Neural progenitor cell (in vitro differentiated cells): ENCODE measurements around the gene MEGF6. TPM values are rescaled to one million over a fixed set of nuclear protein-coding genes. Genes with fewer than 3 reads are reported as not detected.

Experiments
- DNase-seq: peaks from one replicate; pipeline ENCODE4 v3.0.0-alpha.2; 2016; ENCODE audit warnings: low spot score
- H2AFZ ChIP-seq: fragments of 200-600 bp; sonication (generic); replicated peaks from 2 replicates; pipeline ENCODE4 v1.6.1; 2016; ENCODE audit warnings: antibody characterized with exemption
- H3F3A ChIP-seq: fragments of 200-600 bp; sonication (generic); 2 replicates; pipeline ENCODE4 v1.6.1; 2016; ENCODE audit warnings: antibody characterized with exemption, low read depth
- H3K27ac ChIP-seq: fragments of 200-600 bp; sonication (generic); 2 replicates; pipeline ENCODE4 v1.5.1; 2016; ENCODE audit warnings: mild to moderate bottlenecking
- H3K27me3 ChIP-seq: fragments of 200-600 bp; sonication (generic); 2 replicates; pipeline ENCODE4 v1.6.1; 2016; ENCODE audit warnings: mild to moderate bottlenecking, moderate library complexity
- H3K36me3 ChIP-seq: fragments of 200-600 bp; sonication (generic); 2 replicates; pipeline ENCODE4 v1.5.1; 2016
- H3K4me1 ChIP-seq: fragments of 200-600 bp; sonication (generic); 2 replicates; pipeline ENCODE4 v1.6.1; 2016; ENCODE audit warnings: mixed run types
- H3K4me2 ChIP-seq: fragments of 200-600 bp; sonication (generic); 2 replicates; pipeline ENCODE4 v1.6.1; 2016
- H3K4me3 ChIP-seq: fragments of 200-600 bp; sonication (generic); 2 replicates; pipeline ENCODE4 v1.5.1; 2016
- H3K79me2 ChIP-seq: fragments of 200-600 bp; sonication (generic); 2 replicates; pipeline ENCODE4 v1.6.1; 2016; ENCODE audit warnings: low read depth
- H3K9ac ChIP-seq: fragments of 200-600 bp; sonication (generic); 2 replicates; pipeline ENCODE4 v1.6.1; 2016
- H3K9me3 ChIP-seq: fragments of 200-600 bp; sonication (generic); 2 replicates; pipeline ENCODE4 v1.5.1; 2016; ENCODE audit warnings: low read depth
- H4K20me1 ChIP-seq: fragments of 200-600 bp; sonication (generic); 2 replicates; pipeline ENCODE4 v1.6.1; 2016; ENCODE audit warnings: low read depth
- H3K27ac Mint-ChIP-seq: 3 replicates; pipeline ENCODE4 v1.8.0; 2021; ENCODE audit warnings: mixed read lengths
- H3K27me3 Mint-ChIP-seq: 2 replicates; pipeline ENCODE4 v1.8.0; 2022; ENCODE audit warnings: low read depth, mild to moderate bottlenecking, inconsistent platforms, moderate library complexity, mixed read lengths; ENCODE audit not compliant: insufficient read depth
- H3K36me3 Mint-ChIP-seq: 3 replicates; pipeline ENCODE4 v1.8.0; 2021; ENCODE audit warnings: mixed read lengths
- H3K4me1 Mint-ChIP-seq: 3 replicates; pipeline ENCODE4 v1.8.0; 2021; ENCODE audit warnings: mixed read lengths
- H3K4me3 Mint-ChIP-seq: 3 replicates; pipeline ENCODE4 v1.8.0; 2021; ENCODE audit warnings: mild to moderate bottlenecking, moderate library complexity, mixed read lengths
- H3K9me3 Mint-ChIP-seq: 3 replicates; pipeline ENCODE4 v1.8.0; 2020; ENCODE audit warnings: mixed read lengths
- EZH2 ChIP-seq: fragments of 200-600 bp; sonication (generic); IDR thresholded peaks from 2 replicates; pipeline ENCODE4 v1.6.1; 2017; ENCODE audit warnings: antibody characterized with exemption, mild to moderate bottlenecking, moderate library complexity
- EZH2phosphoT487 ChIP-seq: fragments of 200-600 bp; sonication (generic); IDR thresholded peaks from 2 replicates; pipeline ENCODE4 v1.6.1; 2017; ENCODE audit warnings: antibody characterized with exemption
- total RNA-seq: library from RNA; depleted of rRNA; stranded (reverse); fragments of >200 nt; gene quantifications from 2 replicates; pipeline ENCODE4 v1.2.3, GENCODE V29; 2015; ENCODE audit warnings: low replicate concordance
- TF ChIP-seq, protein P1 (sequence below): fragments of 200-600 bp; sonication (generic); IDR thresholded peaks from 2 replicates; pipeline ENCODE4 v1.5.1; 2017; ENCODE audit warnings: antibody characterized with exemption, mild to moderate bottlenecking

MEGF6 gene
- total RNA-seq, 1 donor from 2014 or later, result 1.7 TPM

GRCh38 chr1:3470650-3471355, 140.5 kb downstream of the MEGF6 start:
- peak overlapping the region; percentile 76 for H3K4me3 Mint-ChIP-seq
- Histone ChIP-seq H3K9me3 (no peaks in the 10 kb centered on the region), H3F3A (peaks cover 14% of the 10 kb centered on the region), H2AFZ (no peak overlapping the region), H3K4me3 (no peak overlapping the region), H3K9ac (no peak overlapping the region), H4K20me1 (no peaks in the 10 kb centered on the region), H3K4me2 (peak overlapping the region; percentile 72), H3K36me3 (no peaks in the 10 kb centered on the region), H3K4me1 (peaks cover 14% of the 10 kb centered on the region), H3K27ac (no peak overlapping the region), H3K79me2 (no peaks in the 10 kb centered on the region), H3K27me3 (no peaks in the 10 kb centered on the region)
- H3K9me3 Mint-ChIP-seq, result peaks cover 4% of the 10 kb centered on the region
- H3K4me1 Mint-ChIP-seq, result peaks cover 36% of the 10 kb centered on the region
- peaks cover 4% of the 10 kb centered on the region for H3K36me3 Mint-ChIP-seq
- DNase-seq, result no peak
- H3K27me3 Mint-ChIP-seq, result peaks cover 16% of the 10 kb centered on the region
- H3K27ac Mint-ChIP-seq, result peak overlapping the region; percentile 64
- TF ChIP-seq, protein P1, sequence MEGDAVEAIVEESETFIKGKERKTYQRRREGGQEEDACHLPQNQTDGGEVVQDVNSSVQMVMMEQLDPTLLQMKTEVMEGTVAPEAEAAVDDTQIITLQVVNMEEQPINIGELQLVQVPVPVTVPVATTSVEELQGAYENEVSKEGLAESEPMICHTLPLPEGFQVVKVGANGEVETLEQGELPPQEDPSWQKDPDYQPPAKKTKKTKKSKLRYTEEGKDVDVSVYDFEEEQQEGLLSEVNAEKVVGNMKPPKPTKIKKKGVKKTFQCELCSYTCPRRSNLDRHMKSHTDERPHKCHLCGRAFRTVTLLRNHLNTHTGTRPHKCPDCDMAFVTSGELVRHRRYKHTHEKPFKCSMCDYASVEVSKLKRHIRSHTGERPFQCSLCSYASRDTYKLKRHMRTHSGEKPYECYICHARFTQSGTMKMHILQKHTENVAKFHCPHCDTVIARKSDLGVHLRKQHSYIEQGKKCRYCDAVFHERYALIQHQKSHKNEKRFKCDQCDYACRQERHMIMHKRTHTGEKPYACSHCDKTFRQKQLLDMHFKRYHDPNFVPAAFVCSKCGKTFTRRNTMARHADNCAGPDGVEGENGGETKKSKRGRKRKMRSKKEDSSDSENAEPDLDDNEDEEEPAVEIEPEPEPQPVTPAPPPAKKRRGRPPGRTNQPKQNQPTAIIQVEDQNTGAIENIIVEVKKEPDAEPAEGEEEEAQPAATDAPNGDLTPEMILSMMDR, result no peak

DNA sequence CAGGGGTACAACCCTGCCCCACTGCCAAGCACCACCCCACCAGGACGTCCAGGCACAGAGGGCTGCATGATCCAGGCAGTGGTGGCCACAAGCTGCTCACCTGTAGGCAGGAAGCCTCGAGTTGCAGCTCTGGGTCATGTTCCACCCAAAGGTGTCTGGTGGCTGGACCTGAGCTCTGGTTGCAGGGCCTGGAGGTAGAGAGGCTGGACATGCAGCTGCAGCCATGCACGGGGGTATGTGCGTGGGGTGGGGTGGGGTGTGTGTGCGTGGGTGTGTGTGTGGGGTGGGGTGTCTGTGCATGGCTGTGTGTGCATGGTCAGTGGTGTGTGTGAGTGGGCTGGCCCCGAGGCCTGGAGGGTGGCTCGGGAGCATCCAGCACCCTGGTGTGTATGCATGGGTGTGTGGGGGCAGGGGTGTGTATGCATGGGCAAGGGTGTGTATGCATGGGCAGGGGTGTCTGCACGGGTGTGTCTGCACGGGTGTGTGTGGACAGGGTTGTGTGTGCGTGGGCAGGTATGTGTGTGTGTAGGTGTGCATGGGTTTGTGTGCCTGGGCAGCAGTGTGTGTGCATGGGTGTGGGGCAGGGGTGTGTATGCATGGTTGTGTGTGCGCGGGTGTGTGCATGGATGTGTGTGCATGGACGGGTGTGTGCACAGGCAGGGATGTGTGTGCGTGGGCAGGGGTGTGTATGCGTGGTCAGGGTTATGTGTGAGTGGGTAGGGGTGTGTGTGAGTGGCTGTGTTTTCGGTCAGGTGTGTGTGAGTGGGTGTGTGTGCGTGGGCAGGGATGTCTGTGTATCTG, 141.3 kb downstream of the MEGF6 start:
- Histone ChIP-seq H3K79me2 (no peaks in the 10 kb centered on the region), H2AFZ (no peak overlapping the region), H3K27ac (no peak overlapping the region), H3K4me2 (no peak overlapping the region), H3K36me3 (no peaks in the 10 kb centered on the region), H4K20me1 (no peaks in the 10 kb centered on the region), H3K9me3 (no peaks in the 10 kb centered on the region), H3K27me3 (no peaks in the 10 kb centered on the region), H3K9ac (no peak overlapping the region), H3K4me1 (peaks cover 14% of the 10 kb centered on the region), H3K4me3 (no peak overlapping the region), H3F3A (peaks cover 14% of the 10 kb centered on the region)
- Mint-ChIP-seq H3K36me3 (peaks cover 4% of the 10 kb centered on the region), H3K4me1 (peaks cover 38% of the 10 kb centered on the region), H3K4me3 (peak overlapping the region; percentile 76), H3K27me3 (peaks cover 16% of the 10 kb centered on the region), H3K27ac (peak overlapping the region; percentile 64), H3K9me3 (peaks cover 4% of the 10 kb centered on the region)
- DNase-seq, result no peak
- TF ChIP-seq EZH2 (no peak), EZH2phosphoT487 (no peak)
- TF ChIP-seq, protein P1, result no peak

DNA sequence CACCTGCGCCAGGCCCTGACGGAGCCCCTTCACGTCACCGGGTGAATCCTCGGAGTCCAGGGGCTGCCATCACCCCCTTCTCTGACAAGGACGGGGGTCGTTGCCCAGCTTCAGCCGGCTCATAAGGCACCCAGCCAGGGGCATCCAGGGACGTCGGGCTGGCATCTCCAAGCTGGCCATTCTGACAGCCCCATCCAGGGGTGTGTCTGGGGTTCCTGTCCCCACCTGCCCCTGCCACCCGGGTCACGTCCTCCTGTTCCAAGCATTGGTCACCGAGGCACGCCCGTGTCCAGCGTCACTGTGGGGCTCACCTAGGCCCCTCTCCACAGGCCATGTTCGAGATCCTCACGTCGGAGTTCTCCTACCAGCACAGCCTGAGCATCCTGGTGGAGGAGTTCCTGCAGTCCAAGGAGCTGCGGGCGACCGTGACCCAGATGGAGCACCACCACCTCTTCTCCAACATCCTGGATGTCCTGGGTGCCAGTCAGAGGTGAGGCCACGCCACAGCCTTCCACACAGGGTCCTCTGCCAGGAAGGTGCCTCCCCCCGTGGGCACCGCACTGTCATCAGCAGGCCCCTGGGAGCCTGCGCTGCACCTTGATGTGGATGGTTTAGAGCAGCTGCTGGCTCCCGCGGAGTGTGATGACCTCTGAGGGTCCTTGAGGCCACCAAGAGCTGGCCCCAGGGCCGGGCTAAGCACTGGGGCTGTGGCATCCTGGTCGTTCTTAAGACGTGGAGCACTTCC, 142.0 kb downstream of the MEGF6 start:
- Mint-ChIP-seq H3K27me3 (peaks cover 16% of the 10 kb centered on the region), H3K27ac (no peak overlapping the region), H3K9me3 (peaks cover 4% of the 10 kb centered on the region), H3K4me1 (peaks cover 40% of the 10 kb centered on the region), H3K4me3 (no peak overlapping the region), H3K36me3 (peaks cover 4% of the 10 kb centered on the region)
- no peaks in the 10 kb centered on the region for H3K27me3 ChIP-seq
- H3K4me3 ChIP-seq, result no peak overlapping the region
- peaks cover 14% of the 10 kb centered on the region for H3F3A ChIP-seq
- no peak overlapping the region for H3K27ac ChIP-seq
- no peaks in the 10 kb centered on the region for H3K79me2 ChIP-seq
- no peak for TF ChIP-seq EZH2
- TF ChIP-seq, protein P1, result no peak
- TF ChIP-seq EZH2phosphoT487, result no peak
- no peak for DNase-seq
- no peaks in the 10 kb centered on the region for H3K36me3 ChIP-seq
- no peaks in the 10 kb centered on the region for H3K9me3 ChIP-seq
- H3K4me2 ChIP-seq, result no peak overlapping the region
- H4K20me1 ChIP-seq, result no peaks in the 10 kb centered on the region
- no peak overlapping the region for H2AFZ ChIP-seq
- peaks cover 14% of the 10 kb centered on the region for H3K4me1 ChIP-seq
- no peak overlapping the region for H3K9ac ChIP-seq
